NCI-H226 (cell line): Measurements from ENCODE around the gene SLC4A7.
A peak's percentile ranks its signal among the peaks of the same experiment; 100 is the strongest.
"Not testable (repeated sequence)": the region's sequence is repeated elsewhere in the genome, so short reads cannot be mapped to it uniquely, and the experiment has no call there.

Experiments
- DNase-seq: peaks from one replicate; pipeline ENCODE4 v3.0.0-alpha.2; 2015

The SLC4A7 gene

DNA sequence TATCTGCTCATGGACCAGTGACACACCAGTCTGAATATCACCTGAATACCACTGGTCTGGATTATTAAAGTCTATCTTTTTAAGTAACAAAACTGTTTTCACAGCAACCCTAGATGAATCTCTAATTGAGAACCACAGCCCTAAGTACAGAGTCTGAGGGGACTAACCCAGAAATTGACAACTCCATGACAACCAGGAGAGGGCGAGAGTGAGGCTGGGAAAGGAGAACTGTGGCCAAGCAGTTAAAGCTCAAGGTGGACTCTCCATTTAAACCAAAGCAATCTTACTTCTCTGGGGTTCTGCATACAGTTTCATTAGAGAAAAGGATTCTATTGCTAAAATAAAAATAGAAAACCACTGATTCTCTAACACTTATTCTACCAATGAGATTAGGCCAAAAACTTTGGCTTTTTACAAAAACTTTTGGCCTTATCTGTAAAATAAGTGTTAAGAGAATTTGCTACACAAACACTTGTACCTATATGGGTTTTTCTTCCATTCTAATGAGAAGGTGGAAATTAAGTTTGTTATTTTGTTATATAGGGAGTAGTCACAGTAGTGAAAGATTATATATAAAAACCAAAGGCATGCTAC lies 126.4 kb downstream of the SLC4A7 start:
- DNase-seq: peak; percentile 20

DNA sequence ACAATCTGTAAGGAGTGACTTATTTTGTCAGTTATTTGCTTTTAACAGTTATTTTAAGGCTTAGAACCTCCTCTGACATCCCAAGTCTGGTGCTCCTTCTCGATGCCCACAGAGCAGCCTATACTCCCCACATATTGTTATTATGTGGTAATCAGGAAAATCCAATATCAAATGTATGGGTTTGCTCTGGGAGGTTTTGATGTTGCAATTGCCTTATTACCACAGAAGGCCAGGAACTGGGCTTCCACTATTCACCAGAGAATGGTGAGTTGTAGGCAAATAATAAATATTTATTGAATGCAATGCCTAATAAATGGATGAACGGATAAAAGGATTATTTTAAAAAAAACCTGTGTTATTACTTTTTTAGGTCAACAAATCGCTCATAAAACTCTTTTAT lies 127.2 kb downstream of the SLC4A7 start:
- DNase-seq: no peak

DNA sequence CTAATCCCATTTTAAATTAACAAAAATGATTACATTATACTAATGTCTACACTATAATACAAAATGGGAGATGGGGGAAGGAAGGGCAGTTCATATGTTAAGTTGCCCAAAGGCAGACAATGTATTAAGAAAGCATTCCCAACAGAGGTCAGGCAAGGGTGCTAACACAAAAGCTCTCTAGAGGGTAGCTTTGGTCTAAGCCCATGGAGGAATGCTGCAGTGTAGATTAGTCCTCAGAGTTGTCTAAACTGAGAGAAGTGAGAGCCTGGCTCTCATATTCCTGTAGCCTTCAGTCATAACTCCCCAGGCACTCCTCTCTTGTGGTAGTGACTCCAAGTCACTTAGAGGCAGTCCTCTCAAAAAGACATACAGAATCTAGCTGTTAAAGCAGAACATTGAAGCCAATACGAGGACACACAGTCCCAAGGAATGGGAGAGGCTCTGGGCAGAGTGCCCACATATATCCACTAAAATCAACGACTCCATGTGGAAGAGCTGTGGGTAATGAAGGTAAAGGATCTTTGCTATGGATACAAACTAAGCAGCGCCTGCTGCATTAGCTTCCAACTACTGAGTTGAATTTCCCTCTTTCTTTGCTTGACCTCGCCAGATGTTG lies 129.5 kb downstream of the SLC4A7 start:
- DNase-seq: no peak

DNA sequence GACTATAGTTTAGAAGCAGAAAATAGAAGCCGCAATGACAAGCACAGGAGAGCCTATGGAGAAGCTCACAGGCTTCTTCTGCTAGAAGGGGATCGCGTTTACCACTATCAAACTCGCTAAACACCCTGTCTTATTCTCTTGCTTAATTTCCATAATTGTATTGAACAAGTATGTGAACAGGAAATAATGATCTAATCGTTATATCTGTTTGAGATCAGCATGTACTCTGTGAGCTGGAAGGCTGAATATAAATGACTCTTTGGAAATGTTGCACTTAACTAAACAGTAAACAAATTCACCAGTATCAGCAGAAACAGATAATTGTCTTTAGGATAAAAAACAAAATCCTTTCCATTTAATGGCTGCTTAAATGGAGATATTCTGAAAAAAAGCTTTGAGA lies 130.0 kb downstream of the SLC4A7 start:
- no peak for DNase-seq

DNA sequence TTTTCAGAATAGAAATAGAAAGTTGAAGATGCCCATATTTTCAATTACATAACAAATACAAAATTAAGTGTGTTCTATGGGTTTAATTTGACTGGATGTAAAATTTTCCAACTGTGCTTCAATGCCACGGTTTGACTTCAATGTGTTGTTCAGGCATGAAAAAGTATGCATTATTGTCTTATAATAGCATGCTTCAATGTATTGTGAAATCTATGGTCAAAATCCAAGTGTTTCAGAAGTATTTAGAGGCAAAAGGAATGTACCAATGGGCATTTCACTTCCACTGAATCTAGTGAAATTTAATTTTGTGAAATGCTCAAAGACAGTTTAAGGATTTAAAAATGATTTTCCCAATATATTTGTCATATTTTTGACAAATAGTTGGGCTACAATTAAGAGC lies 131.0 kb downstream of the SLC4A7 start:
- no peak for DNase-seq

DNA sequence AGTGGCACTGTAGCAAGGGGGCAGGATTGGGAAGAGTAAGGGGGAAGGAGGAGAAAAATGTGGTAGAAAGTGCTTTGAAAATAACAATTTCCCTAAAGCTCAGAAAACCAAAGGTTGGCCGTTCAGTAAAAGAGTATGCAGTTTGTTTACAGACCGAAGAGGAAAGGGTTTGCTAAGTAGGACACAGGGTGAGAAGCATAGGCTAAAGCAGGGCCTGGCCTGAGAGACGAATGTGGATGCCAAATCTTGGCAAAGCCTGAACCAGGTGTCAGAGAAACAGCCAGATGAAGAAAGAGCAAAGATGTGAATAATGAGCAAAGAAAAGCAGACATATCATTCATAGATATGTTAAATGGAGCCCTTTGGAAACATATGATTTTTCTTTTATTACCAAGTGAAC lies 132.1 kb downstream of the SLC4A7 start:
- no peak for DNase-seq

DNA sequence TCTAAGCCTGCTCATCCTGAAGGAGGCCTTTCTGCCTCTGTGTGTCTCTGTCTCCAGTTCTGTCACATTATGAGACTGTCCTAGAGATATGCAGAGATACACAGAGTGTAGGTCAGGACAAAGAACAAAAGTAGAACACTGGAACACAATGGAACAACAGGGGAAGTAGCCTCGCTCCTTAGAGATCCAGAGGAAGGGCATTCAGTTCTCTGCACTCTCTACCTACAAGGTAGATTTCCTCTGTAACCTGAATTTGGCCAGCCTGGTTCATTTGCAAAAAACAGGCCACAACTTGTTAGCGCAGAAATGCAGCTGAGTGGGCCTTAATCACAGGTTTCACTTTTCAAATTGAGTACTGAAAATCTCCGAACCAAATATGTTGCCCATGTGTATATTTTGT lies 134.4 kb downstream of the SLC4A7 start:
- no peak for DNase-seq

DNA sequence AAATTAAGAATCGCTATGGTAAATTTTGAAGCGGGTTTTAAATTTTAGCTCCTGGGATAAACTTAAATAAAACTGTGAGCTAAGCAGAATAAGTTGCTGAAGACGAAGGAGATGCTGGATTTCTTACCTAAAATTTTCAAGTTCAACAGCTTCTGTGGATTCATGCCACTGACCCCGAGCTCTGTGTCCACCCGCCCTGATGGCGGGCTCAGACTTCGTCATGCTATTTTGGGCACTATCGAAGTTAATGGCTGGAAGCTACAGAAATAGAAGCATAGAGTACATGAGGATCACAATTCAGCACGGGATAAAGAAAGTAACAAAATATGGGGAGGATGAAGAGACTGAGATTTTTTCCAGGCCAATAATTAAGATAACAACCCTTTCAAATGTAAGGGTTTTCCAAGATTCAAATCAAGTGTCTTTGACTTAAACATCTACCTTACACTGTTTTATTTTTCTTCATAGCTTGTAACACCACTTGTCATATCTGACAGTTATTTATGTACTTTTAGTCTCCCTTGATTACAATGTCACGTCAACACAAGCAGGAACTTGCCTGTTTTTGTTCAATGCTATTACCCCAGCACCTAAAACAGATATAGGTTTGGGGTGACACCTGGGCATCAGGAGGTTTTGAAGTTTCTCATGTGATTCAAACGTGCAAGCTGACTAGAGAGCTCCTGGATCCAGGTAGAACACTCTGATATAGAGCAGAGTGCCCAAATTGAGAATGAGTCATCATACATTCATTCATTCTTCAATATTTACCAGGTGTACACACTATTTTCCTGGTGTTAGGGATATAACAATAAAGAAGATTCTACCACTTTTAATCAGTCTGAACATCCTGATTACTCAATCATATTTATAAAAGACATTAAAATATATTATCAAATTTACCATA lies 138.0 kb downstream of the SLC4A7 start:
- no peak for DNase-seq

DNA sequence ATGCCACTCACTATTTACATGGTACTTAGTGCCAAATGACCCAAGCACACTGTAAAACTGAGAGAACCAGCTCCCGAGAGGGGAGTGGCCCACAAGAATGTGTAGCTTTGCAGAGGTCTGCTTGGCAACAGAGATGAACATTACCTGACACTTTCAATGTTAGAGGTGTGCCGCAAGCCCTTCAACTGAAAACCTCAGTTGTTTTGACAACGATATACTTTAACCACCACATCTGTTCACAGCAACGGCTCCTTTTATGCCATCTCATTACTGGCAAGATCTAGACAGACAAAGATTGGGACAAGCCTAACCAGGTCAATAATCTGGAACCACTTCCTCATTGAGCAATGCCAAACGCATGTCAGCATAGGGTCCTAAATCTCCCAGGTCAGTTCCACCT lies 138.7 kb downstream of the SLC4A7 start:
- no peak for DNase-seq

DNA sequence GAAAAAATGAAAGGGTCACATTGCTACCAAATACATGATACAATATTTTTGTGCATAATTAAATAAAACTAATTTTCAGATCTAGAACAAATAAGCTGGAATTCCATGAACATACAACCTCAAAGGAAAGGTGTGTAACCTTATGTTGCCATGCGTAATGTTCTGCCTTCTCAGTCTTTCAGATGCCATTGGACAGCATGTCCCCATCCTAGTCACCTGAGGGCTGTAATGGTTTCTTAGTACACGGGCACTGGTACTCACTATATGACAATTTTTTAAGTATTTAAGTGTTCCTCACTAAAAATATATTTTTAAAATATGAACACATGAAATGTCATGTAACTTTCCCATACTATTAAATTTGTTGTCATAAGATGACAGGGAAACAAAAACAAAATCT lies 139.1 kb downstream of the SLC4A7 start:
- DNase-seq: no peak

DNA sequence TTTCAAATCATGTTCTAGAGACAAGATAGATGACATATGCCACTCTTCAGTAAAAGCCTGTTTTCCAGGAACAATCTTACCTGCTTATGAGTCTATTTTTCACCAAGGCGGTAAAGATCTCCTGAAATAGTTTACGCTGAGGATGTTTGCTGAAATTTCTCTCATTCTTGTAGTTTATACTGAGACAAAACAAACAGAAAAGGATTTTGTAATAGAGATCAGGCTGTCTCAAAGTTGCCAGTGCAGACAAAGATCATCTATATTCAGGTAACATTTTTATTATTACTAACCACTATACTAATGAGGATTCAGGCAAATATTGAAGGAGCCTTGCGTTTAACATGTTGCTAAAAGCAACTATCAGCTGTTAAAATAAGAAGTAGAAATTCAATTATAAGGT lies 140.0 kb downstream of the SLC4A7 start:
- DNase-seq: no peak

DNA sequence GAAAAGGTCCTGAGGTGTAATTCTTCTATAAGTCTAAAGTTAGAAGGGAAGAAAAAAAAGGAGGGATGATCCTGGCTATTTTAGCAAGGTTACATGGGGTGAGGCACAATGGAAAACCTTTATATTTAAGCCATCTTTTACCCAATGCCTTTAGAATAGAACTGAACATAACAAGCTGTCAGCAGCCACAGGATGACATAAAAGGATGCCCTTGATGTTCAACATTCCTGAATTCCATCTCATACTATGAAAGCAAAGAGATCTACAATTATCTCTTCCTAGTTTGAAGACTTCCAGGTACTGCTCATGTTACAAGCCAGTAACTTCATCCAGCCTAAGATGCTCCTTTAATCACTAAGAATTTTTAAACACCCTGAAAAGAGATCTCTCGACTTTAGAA lies 141.9 kb downstream of the SLC4A7 start:
- DNase-seq: no peak

DNA sequence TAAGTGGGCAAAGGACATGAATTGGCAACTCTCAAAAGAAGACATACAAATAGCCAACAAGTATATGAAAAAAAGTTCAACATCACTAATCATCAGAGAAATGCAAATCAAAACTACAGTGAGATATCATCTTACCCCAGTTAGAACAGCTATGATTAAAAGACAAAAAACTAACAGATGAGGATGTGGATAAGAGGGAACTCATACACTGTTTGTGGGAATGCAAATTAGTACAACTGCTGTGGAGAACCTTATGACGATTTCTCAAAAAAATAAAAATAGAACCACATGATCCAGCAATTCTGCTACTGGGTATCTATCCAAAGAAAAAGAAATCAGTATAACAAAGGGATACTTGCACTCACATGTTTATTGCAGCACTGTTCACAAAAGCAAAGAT lies 143.7 kb downstream of the SLC4A7 start:
- DNase-seq: no peak

DNA sequence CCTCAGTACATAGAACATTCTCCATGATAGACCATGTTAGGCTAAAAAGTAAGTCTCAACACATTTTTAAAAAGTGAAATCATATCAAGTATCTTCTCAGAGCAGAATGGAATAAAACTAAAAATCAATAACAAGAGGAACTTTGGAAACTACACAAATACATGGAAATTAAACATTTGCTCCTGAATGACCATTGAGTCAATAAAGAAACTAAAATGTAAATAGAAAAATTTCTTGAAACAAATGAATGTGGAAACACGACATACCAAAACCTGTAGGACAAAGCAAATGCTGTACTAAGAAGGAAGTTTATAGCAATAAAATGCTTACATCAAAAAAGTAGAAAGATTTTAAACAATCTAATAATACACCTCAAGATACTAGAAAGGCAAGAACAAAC lies 148.6 kb downstream of the SLC4A7 start:
- DNase-seq: no peak

DNA sequence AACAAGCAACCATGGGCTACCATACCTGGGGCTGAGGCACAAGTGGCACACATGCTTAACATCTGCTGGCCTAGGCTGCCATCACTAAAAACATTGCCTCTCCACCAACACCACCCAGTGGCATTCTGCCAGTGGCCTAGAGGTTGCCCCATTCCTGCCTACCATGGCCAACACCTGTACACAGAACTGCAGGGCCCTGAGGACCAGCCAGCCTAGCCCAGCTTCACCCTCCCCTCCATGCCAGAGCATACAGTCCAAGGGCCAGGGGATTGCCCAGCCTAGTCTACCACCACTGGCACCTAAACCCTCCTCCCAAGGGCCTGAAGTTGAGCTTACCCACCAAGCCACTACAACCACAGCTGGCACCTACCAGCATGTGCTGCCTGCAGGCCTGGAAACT lies 150.3 kb downstream of the SLC4A7 start:
- no peak for DNase-seq

DNA sequence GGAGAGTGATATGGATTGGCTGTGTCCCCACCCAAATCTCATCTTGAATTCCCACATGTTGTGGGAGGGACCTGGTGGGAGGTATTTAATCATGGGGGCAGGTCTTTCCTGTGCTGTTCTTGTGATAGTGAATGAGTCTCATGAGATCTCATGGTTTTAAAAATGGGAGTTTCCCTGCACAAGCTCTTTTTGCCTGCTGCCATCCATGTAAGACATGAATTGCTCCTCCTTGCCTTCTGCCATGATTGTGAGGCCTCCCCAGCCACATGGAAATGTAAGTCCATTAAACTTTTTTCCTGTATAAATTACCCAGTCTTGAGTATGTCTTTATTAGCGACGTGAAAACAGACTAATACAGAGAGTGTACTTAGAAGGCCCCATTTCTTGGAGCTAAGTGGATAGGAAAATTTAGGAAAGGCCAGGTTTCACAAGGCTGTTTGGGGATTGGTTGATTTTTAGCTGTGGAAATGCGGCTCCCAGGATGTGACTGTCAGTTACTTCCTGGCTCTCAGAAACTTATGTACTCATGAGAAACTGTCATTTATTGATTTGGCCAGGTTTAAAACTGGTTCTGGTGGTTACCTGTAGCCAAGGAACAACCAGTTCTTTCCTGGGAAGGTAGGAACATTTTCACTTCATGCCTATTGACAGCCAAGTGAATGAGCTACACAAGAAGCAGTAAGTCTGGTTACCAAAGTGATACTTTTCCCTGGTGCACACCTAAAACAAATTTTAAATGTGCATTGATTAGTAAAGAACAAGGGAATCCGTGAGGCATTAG lies 155.0 kb downstream of the SLC4A7 start:
- not testable (repeated sequence) for DNase-seq

DNA sequence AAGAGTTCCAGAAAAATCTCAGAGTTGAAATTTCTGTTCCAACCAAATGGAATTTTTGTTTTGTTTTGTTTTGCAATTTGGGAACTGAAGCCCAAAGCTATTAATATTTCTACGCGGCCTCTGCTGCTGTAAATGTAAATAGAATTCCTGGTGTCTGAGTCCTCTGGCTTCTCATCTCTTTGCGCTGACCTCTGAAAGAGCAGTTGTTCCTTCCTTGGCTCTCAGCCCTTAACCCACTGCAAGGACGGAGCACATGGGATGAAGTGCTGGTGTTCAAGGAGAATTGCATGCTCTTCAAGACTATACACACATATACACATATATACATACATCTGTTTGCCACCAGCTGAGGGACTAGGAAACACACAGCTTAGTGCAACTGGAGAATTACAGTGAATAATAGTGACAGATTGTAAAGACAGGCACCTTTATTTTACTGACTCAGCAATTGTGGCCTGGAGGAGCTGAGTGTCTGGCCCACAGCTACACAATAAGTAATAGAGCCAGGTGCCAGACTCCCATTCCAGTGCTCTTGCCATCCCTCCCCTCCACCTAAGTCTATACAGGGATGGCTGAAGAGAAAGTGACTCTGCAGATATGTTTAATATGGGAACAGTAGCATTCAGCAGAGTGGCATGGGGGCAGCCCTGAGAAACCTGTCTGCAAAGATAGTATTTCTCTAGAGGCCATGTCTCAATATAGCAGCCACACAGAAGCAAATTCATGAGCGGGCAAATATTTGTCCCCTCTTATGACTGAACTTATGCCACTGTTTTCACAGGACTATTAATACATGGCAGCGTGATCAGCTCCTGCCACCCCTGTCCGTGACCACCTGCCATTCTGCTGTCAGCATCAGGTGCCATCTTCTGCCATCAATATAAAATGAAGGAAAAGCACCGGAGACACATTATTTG lies 157.3 kb downstream of the SLC4A7 start:
- no peak for DNase-seq

DNA sequence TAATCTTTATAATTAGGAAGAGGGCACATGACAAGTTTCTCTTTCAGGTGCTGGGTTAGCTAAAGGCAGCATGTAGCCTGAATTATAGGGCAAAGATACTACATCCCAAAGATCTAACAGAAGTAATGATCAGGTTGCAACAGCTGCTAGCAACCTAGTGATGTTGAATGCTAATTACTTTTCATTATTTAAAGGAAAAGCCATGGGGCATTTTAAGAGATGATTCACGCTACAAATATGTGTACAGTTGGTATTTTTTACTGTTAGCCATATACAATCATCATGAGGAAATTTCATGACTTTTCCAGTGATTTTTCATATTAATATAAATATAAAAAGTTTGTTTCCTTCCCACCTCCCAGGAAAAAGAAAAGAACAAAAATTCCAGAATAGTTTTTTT lies 158.0 kb downstream of the SLC4A7 start:
- DNase-seq: no peak

DNA sequence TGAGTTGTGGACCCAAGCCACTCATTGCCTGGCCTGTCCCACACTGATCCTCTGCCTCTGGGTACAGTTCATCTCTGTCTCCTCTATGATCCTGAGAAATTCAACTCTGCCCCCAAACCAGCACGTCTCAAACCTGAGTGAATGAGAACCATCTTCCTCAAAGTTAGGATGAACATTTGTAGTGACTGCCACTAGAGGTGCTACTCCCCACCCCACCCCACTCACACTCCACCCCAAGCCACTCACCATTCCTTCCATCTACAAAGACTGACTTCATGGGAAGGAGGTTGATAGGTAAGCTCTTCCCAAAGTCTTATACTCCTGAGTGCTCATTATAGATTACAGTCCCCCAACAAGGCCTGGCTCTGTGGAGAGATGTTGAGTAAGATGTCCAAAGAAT lies 158.8 kb downstream of the SLC4A7 start:
- no peak for DNase-seq

DNA sequence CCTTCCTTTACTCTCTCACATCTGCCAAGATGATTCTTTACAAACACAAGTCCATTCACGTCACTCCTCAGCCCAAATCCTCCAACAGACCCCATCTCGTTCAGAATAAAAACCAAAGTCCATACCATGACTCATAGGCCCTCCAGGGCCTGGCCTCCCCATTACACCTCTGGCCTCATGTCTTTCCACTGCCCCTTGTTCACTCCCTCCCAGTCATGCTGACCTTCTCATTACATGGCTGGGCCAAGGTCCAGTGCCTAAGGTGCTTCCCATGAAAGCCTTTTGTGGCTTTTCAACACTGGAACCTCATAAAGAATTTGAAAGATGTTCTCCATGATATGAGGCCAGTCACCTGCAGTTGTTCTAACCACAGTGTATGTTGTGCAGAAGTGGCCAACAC lies 159.5 kb downstream of the SLC4A7 start:
- DNase-seq: no peak

DNA sequence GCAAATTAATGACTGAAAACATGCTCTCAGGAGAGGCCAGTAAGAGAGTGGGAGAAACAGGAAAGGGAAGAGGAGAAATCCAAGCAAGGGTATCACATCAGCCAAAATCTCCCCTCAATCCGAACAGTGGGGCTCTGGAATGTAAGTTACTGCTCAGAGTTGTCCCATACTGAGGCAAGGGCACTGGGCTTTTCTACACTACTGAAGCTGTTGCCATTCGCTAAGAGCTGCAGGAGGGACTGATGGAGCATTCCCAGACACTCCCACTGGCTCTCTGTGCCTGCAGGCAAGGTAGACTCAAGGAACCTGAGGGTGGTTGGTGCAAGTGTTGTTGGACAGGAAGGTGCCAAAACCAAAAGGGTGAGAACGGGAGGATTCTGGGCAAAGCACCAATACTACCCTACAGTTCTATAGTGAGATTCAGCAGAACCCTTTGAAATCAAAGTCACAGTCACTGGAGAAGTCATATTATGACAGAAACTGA lies 161.1 kb downstream of the SLC4A7 start:
- no peak for DNase-seq
